Measurements from ENCODE around the gene PMPCA.

DNA sequence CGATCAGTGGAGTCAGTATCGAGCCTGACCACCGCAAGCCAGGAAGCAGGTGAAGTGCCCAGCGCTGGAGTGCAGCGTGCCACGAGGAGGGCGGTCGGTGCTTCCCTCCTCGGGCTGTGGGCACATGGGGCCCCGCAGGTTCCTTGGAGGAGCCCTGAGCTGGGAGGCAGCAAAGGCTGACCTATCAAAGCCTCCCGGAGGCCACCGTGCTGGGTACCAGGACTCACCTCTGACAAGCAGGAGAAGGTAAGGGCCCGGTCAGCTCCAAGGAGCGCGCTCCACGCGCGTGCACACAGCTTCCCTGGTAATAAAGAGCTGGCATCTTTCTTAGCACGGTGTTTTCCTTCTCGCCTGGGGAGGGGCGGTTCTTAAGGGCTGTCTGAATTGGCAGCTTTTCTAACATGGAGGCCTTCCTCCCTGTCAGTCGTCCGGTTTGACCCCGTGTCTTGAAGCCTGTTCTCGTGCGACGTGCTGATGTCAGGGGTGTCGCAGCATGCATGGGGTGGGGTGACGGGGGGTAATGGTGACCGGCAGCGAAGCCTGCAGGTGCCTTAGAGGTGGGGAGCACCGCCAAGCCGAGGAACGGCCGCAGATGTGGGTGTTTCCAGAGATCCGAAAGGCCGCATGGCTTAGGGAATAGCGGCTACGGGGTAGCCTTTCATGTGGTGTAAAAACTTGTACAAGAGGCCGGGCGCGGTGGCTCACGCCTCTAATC, 13.1 kb downstream of the PMPCA start:
- TF ChIP-seq EGR1 (IDR thresholded peaks at IDR 0.05) (no peak), CEBPB (IDR thresholded peaks at IDR 0.05) (no peak), NFIC (IDR thresholded peaks at IDR 0.05) (no peak), EP300 (IDR thresholded peaks at IDR 0.05; ENCODE audit: borderline replicate concordance) (no peak), TAF1 (IDR thresholded peaks at IDR 0.05; ENCODE audit: low read depth) (no peak), RAD21 (IDR thresholded peaks at IDR 0.05; ENCODE audit: low read depth) (no peak), MAX (IDR thresholded peaks at IDR 0.05) (no peak), YY1 (IDR thresholded peaks at IDR 0.05; ENCODE audit: low read depth) (no peak), TEAD4 (IDR thresholded peaks at IDR 0.05) (no peak), CREB1 (IDR thresholded peaks at IDR 0.05; ENCODE audit: low read depth) (no peak), ZBTB7A (IDR thresholded peaks at IDR 0.05; ENCODE audit: low read depth) (no peak)

Data from Ishikawa (cell line).